Endothelial cell of umbilical vein (primary cell): ENCODE results near the gene DGKB. TPM values are rescaled to one million over a fixed set of nuclear protein-coding genes. Genes with fewer than 3 reads are reported as not detected.

ENCODE experiments used
- BruUV-seq: library from RNA; stranded (reverse); fragments of 400-500 nt; replicated peaks from 2 replicates; lab custom pipeline; 2021; lab: Mats Ljungman, UMichigan
- CTCF ChIA-PET: fragments of 300-600, 350-600 bp; sonication (Branson Sonifier 250); formaldehyde crosslinking; loops from one replicate; lab custom pipeline; 2021; ENCODE audit warnings: antibody characterized with exemption, inconsistent platforms; lab: Charles Lee
- POLR2A ChIA-PET: fragments of 300-600, 350-600 bp; sonication (Branson Sonifier 250); formaldehyde crosslinking; loops from one replicate; lab custom pipeline; 2021; ENCODE audit warnings: antibody characterized with exemption, inconsistent platforms; lab: Charles Lee
- DNase-seq: peaks from one replicate; pipeline ENCODE4 v3.0.0-alpha.2; 2011; ENCODE audit warnings: low read depth, low spot score
- FAIRE-seq: peaks from 2 replicates; lab custom pipeline; 2011; peaks lifted over from hg19 to GRCh38; lab: Jason Lieb, UNC
- H2AFZ ChIP-seq: 2 replicates; pipeline ENCODE4 v1.6.0; 2012; ENCODE audit warnings: low read depth, low read length, control low read depth, inconsistent platforms
- H3K27ac ChIP-seq: 2 replicates; pipeline ENCODE4 v1.5.1; 2011; ENCODE audit warnings: low read depth, mild to moderate bottlenecking, control low read depth, low read length, moderate library complexity; ENCODE audit not compliant: insufficient read depth
- H3K27me3 ChIP-seq, 2 experiments: 2 replicates each; pipeline versions ENCODE4 v1.6.0 to v1.6.1; 2011; ENCODE audit warnings: low read length in 2 of 2, mixed read lengths in 1 of 2; ENCODE audit not compliant: control insufficient read depth in 2 of 2, insufficient read depth in 2 of 2
- H3K36me3 ChIP-seq, 2 experiments: 2 replicates in 1 of 2; 3 replicates in 1 of 2; pipeline ENCODE4 v1.5.1; 2011; ENCODE audit warnings: low read length in 2 of 2, mild to moderate bottlenecking in 1 of 2, moderate library complexity in 1 of 2; ENCODE audit not compliant: control insufficient read depth in 2 of 2, insufficient read depth in 2 of 2; ENCODE audit errors: extremely low read depth in 1 of 2
- H3K4me1 ChIP-seq: 3 replicates; pipeline ENCODE4 v1.5.1; 2011; ENCODE audit warnings: mild to moderate bottlenecking, low read length; ENCODE audit not compliant: control insufficient read depth, insufficient read depth; ENCODE audit errors: extremely low read depth
- H3K4me2 ChIP-seq: 2 replicates; pipeline ENCODE4 v1.6.1; 2011; ENCODE audit warnings: low read length, control low read depth, mixed read lengths; ENCODE audit not compliant: insufficient read depth
- H3K4me3 ChIP-seq, 3 experiments: fragments of 200-600 bp in 1 of 3; sonication (generic), shearing (Covaris generic) in 1 of 3; replicated peaks in 1 of 3; 2 replicates each; pipeline ENCODE4 v1.5.1; 2011 to 2016; ENCODE audit warnings: control low read depth in 3 of 3, low read length in 3 of 3, mild to moderate bottlenecking in 2 of 3, inconsistent platforms in 1 of 3, low read depth in 1 of 3, moderate library complexity in 1 of 3; ENCODE audit not compliant: insufficient read depth in 1 of 3
- H3K79me2 ChIP-seq: 2 replicates; pipeline ENCODE4 v1.6.0; 2012; ENCODE audit warnings: low read length, inconsistent platforms; ENCODE audit not compliant: control insufficient read depth, insufficient read depth
- H3K9ac ChIP-seq: replicated peaks from 2 replicates; pipeline ENCODE3; 2011; ENCODE audit warnings: low read length, control low read depth; ENCODE audit not compliant: insufficient read depth; ENCODE audit errors: extremely low read depth
- H3K9me1 ChIP-seq: replicated peaks from 3 replicates; pipeline ENCODE4 v1.6.0; 2011; ENCODE audit warnings: mild to moderate bottlenecking, low read length; ENCODE audit not compliant: control insufficient read depth, insufficient read depth; ENCODE audit errors: extremely low read depth
- H3K9me3 ChIP-seq: replicated peaks from 2 replicates; pipeline ENCODE4 v1.5.1; 2012; ENCODE audit warnings: low read length, inconsistent platforms; ENCODE audit not compliant: control insufficient read depth, insufficient read depth
- H4K20me1 ChIP-seq: replicated peaks from 2 replicates; pipeline ENCODE3; 2011; ENCODE audit warnings: mild to moderate bottlenecking, low read length; ENCODE audit not compliant: control insufficient read depth, insufficient read depth; ENCODE audit errors: extremely low read depth
- EZH2 ChIP-seq: IDR thresholded peaks from 2 replicates; pipeline ENCODE4 v1.6.1; 2012; ENCODE audit warnings: borderline replicate concordance, low read depth, mild to moderate bottlenecking, moderate library complexity, low read length, inconsistent platforms; ENCODE audit not compliant: severe bottlenecking
- FOS ChIP-seq: IDR thresholded peaks from 2 replicates; pipeline ENCODE4 v1.6.1; 2011; ENCODE audit warnings: mild to moderate bottlenecking, low read length, moderate library complexity, borderline replicate concordance; ENCODE audit not compliant: insufficient read depth
- GATA2 ChIP-seq: IDR thresholded peaks from 2 replicates; pipeline ENCODE4 v1.7.0; 2011; ENCODE audit warnings: low read depth, mild to moderate bottlenecking, moderate library complexity, mixed read lengths, low read length; ENCODE audit not compliant: insufficient read length, insufficient read depth
- JUN ChIP-seq: IDR thresholded peaks from 2 replicates; pipeline ENCODE4 v1.6.1; 2011; ENCODE audit warnings: borderline replicate concordance, low read depth; ENCODE audit not compliant: insufficient read length, insufficient read depth
- MYC ChIP-seq: IDR thresholded peaks from one replicate; pipeline ENCODE4 v1.6.1; 2011; ENCODE audit warnings: mild to moderate bottlenecking, low read depth, low read length
- POLR2A ChIP-seq: IDR thresholded peaks from 2 replicates; pipeline ENCODE4 v1.6.1; 2012; ENCODE audit warnings: low read depth, mild to moderate bottlenecking, control low read depth, low read length
- POLR2AphosphoS5 ChIP-seq: IDR thresholded peaks from 2 replicates; pipeline ENCODE4 v1.6.1; 2012; ENCODE audit warnings: low read depth, mild to moderate bottlenecking, control low read depth, low read length, moderate library complexity; ENCODE audit not compliant: insufficient read depth
- dilution Hi-C: fragments of 300-500 bp; cut with MboI; formaldehyde crosslinking; loops from one replicate; pipeline ENCODE4 v1.15.0; 2019; ENCODE audit warnings: low sequenced_read_pairs; ENCODE audit not compliant: extremely low pct_ligation_motif_present
- intact Hi-C: fragments of 100-400 bp; cut with micrococcal nuclease; formaldehyde crosslinking; loops from one replicate; pipeline ENCODE4 v1.10.0; 2022
- polyA plus RNA-seq, 4 experiments: library from polyadenylated mRNA; depleted of rRNA in 3 of 4; stranded (reverse) in 3 of 4; unstranded in 1 of 4; fragments of >200 nt; gene quantifications; 2 replicates each; pipeline versions ENCODE4 v1.2.1 to v1.2.3, GENCODE V29; 2011 to 2012; ENCODE audit warnings: missing spikeins in 1 of 4
- total RNA-seq: library from RNA; stranded (reverse); gene quantifications from 2 replicates; pipeline ENCODE4 v1.2.3, GENCODE V29; 2021
- TF ChIP-seq, protein P1 (sequence below), 2 donors: IDR thresholded peaks; 1 replicate in 1 of 2; 2 replicates in 1 of 2; pipeline ENCODE4 v1.5.1; 2011; ENCODE audit warnings: low read length in 2 of 2, mild to moderate bottlenecking in 2 of 2, moderate library complexity in 2 of 2, control low read depth in 1 of 2, inconsistent platforms in 1 of 2, low read depth in 1 of 2; ENCODE audit not compliant: insufficient read depth in 1 of 2; ENCODE audit errors: extremely low read depth in 1 of 2
- TF ChIP-seq, protein P2 (sequence below): IDR thresholded peaks from 2 replicates; pipeline ENCODE4 v1.6.1; 2011; ENCODE audit not compliant: insufficient read depth, insufficient read length

Gene DGKB
- total and polyA plus RNA-seq, 2 donors (not counting 3 experiments of a cell fraction or from before 2014, with no cell fraction given) = not detected

DNA sequence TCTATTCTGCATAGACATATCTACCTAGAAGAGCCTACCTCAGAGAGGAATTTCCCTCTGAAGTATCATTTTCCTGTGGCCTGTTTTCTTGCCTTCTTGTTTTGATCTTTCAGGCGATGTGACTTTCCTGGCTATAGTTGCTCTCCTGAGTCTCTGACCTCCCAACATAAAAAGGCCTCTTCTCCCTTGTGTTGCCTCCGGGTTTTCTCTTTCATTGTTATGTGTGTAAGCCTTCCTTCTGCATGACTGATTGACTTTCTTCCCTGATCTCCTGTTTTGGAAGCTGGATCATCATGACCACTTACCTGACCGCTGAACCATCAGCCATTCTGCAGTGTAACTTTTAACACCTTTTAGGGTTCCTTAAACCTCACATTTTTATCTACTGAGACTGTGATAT lies 471.6 kb downstream of the DGKB start:
- H3K9me3 ChIP-seq = no peaks in the 10 kb centered on the region
- intact Hi-C loops = no loop called here

DNA sequence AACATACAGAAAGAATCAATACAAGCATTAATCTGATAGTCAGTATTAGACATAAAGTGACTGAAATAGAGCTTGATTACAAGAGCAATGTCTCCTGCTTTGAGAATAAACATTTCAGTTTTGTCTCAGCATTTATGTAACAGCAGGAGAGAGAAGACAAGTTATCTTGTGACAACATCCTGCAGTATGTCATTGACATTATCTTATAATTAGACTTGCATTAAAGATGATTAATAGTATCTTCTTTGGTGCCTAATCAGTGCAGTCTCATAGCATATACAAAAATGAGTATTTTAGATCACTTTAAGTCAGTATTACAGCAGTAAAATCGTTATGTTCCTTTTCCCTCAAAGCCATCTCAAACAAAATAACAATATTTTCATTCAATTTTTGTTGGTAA lies 477.0 kb downstream of the DGKB start:
- intact Hi-C loops = no loop called here
- CTCF ChIA-PET = no interaction called here

More for the DNA sequence above, 471.6 kb downstream of the DGKB start:
- FAIRE-seq = no peak
- Histone ChIP-seq H3K27me3 (no peaks in the 10 kb centered on the region), H2AFZ (no peak overlapping the region), H3K36me3 (no peaks in the 10 kb centered on the region), H3K27ac (no peak overlapping the region), H4K20me1 (no peaks in the 10 kb centered on the region), H3K79me2 (no peaks in the 10 kb centered on the region), H3K4me2 (no peak overlapping the region), H3K9ac (no peak overlapping the region), H3K4me3 (no peak overlapping the region), H3K9me1 (no peaks in the 10 kb centered on the region), H3K4me1 (no peaks in the 10 kb centered on the region)
- DNase-seq = no peak
- no peak for TF ChIP-seq GATA2
- no peak for TF ChIP-seq POLR2A
- TF ChIP-seq, protein P1, sequence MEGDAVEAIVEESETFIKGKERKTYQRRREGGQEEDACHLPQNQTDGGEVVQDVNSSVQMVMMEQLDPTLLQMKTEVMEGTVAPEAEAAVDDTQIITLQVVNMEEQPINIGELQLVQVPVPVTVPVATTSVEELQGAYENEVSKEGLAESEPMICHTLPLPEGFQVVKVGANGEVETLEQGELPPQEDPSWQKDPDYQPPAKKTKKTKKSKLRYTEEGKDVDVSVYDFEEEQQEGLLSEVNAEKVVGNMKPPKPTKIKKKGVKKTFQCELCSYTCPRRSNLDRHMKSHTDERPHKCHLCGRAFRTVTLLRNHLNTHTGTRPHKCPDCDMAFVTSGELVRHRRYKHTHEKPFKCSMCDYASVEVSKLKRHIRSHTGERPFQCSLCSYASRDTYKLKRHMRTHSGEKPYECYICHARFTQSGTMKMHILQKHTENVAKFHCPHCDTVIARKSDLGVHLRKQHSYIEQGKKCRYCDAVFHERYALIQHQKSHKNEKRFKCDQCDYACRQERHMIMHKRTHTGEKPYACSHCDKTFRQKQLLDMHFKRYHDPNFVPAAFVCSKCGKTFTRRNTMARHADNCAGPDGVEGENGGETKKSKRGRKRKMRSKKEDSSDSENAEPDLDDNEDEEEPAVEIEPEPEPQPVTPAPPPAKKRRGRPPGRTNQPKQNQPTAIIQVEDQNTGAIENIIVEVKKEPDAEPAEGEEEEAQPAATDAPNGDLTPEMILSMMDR (IDR thresholded peaks at IDR 0.05; ENCODE audit: extremely low read depth in 1 of 2, insufficient read depth in 1 of 2, low read depth in 1 of 2, low read length in 2 of 2) = no peak
- TF ChIP-seq FOS = no peak
- dilution Hi-C loops = no loop called here
- CTCF ChIA-PET = no interaction called here
- POLR2A ChIA-PET = no interaction called here
- BruUV-seq = no TSS peak

More for the DNA sequence above, 477.0 kb downstream of the DGKB start:
- TF ChIP-seq FOS (no peak), GATA2 (no peak), EZH2 (no peak), MYC (no peak), POLR2A (no peak), POLR2AphosphoS5 (no peak), JUN (no peak)
- TF ChIP-seq, protein P2, sequence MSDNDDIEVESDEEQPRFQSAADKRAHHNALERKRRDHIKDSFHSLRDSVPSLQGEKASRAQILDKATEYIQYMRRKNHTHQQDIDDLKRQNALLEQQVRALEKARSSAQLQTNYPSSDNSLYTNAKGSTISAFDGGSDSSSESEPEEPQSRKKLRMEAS = no peak
- TF ChIP-seq, protein P1 (IDR thresholded peaks at IDR 0.05; ENCODE audit: extremely low read depth in 1 of 2, insufficient read depth in 1 of 2, low read depth in 1 of 2, low read length in 2 of 2) = no peak
- FAIRE-seq (no peak), DNase-seq (no peak)
- H3K27ac ChIP-seq = no peak overlapping the region
- dilution Hi-C loops = no loop called here
- H3K4me2 ChIP-seq = no peak overlapping the region
- H3K9me3 ChIP-seq = no peaks in the 10 kb centered on the region
- H3K9me1 ChIP-seq = no peaks in the 10 kb centered on the region
- POLR2A ChIA-PET = no interaction called here
- no peak overlapping the region for H3K4me3 ChIP-seq
- H2AFZ ChIP-seq = no peak overlapping the region
- no TSS peak for BruUV-seq
- no peaks in the 10 kb centered on the region for H3K4me1 ChIP-seq
- H3K27me3 ChIP-seq = no peaks in the 10 kb centered on the region
- no peaks in the 10 kb centered on the region for H4K20me1 ChIP-seq
- H3K79me2 ChIP-seq = no peaks in the 10 kb centered on the region
- no peak overlapping the region for H3K9ac ChIP-seq
- H3K36me3 ChIP-seq = no peaks in the 10 kb centered on the region
